Activated CD8-positive, alpha-beta T cell treated with anti-CD3 and anti-CD28 coated beads, Interleukin-2, amount 10 ng/mL, durations not matched to agents 7 days and 5 days (primary cell): ENCODE results near the gene BDP1. TPM values are rescaled to one million over a fixed set of nuclear protein-coding genes. Genes with fewer than 3 reads are reported as not detected.
A peak's percentile ranks its signal among the peaks of the same experiment; 100 is the strongest.
"Not testable (repeated sequence)": the region's sequence is repeated elsewhere in the genome, so short reads cannot be mapped to it uniquely, and the experiment has no call there.

Experiments used
- ATAC-seq: fragments of 150-1000 bp; cut with Tn5 transposase; one replicate; pipeline ENCODE4 v1.10.0; 2021; ENCODE audit warnings: moderate library complexity
- CTCF ChIA-PET: fragments of 350-600 bp; sonication (Branson Sonifier 250); formaldehyde crosslinking; loops from one replicate; lab custom pipeline; 2021; ENCODE audit warnings: antibody characterized with exemption; lab: Charles Lee
- POLR2A ChIA-PET: fragments of 350-600 bp; sonication (Branson Sonifier 250); formaldehyde crosslinking; loops from one replicate; lab custom pipeline; 2021; ENCODE audit warnings: antibody characterized with exemption; lab: Charles Lee
- DNase-seq: peaks from one replicate; pipeline ENCODE4 v3.0.0-alpha.2; 2020
- H3K27ac Mint-ChIP-seq: one replicate; pipeline ENCODE4 v1.8.0; 2021; ENCODE audit warnings: mild to moderate bottlenecking, mixed read lengths
- H3K27me3 Mint-ChIP-seq: one replicate; pipeline ENCODE4 v1.8.0; 2021; ENCODE audit warnings: low read depth, mixed read lengths
- H3K36me3 Mint-ChIP-seq: one replicate; pipeline ENCODE4 v1.8.0; 2021; ENCODE audit warnings: low read depth, mixed read lengths
- H3K4me1 Mint-ChIP-seq: one replicate; pipeline ENCODE4 v1.8.0; 2021; ENCODE audit warnings: low read depth, mixed read lengths
- H3K4me3 Mint-ChIP-seq: one replicate; pipeline ENCODE4 v1.8.0; 2021; ENCODE audit warnings: mild to moderate bottlenecking, mixed read lengths
- H3K9me3 Mint-ChIP-seq: one replicate; pipeline ENCODE4 v1.8.0; 2022; ENCODE audit warnings: mixed read lengths; ENCODE audit not compliant: insufficient read depth
- total RNA-seq, 2 experiments: library from RNA; stranded (reverse); gene quantifications; one replicate each; pipeline ENCODE4 v1.2.3, GENCODE V29; 2021

Gene BDP1
- 10 to 100 TPM; 36.6 to 36.8 TPM for total RNA-seq

DNA sequence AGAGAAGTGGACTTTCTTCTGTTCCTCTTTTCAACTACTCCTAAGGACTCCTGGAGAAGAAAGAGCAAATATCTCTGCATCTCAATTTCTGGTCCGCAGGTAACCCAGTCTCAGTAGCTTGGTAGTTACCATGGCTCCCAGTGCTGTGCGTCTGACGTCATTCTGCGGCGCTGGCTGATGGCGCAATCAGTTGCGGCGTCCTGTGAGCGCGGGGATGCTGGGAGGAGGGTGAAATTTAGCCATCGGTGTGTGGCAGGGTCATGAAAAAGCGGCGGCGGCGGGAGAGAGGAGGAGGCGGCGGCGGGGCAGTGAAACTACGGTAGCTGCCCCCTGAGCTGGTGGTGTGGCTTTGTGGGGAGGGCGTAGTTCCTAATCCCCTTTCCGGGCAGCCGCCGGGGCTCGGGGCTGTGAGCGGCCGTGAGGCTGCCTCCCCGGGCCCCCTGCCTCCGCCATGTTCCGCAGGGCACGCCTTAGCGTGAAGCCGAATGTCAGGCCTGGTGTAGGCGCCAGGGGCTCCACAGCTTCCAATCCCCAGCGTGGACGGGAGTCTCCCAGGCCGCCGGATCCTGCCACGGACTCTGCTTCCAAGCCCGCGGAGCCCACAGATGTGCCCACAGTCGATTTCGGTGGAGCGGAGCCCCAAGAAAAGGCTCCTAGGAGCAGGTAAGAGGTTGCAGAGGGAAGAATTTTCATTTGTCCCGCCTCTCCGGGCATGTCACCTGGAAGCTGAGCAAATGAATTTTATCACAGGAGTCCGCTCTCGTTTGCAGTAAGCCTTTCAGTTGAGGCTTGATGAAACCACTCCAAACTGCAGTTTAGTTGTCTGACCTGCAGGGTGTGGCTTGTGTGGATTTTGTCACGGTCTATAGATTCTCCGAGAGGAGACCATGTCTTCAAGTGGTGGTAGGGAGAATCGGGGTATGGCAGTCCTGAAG is at the start of gene BDP1:
Gene BDP1, plus strand, starts transcription at position 225 of the 935 bp plus-strand sequence. Its CDS starts 227 bp downstream, at position 452.
- ATAC-seq, result peak; percentile 91
- CTCF ChIA-PET, result interaction anchor here (0.6 to 1.6 kb wide), 4 partner anchors 20 to 302 kb away, joined by 3 to 6 read pairs (median 4); no protein-coding TSS in a partner anchor
- Mint-ChIP-seq H3K9me3 (no peaks in the 10 kb centered on the region), H3K27ac (peak within 1 kb of the TSS; percentile 97), H3K27me3 (peaks cover 4% of the 10 kb centered on the region), H3K36me3 (peaks cover 21% of the 10 kb centered on the region), H3K4me3 (peak within 1 kb of the TSS; percentile 96), H3K4me1 (peaks cover 23% of the 10 kb centered on the region)
- peak; percentile 98 for DNase-seq
- POLR2A ChIA-PET, result interaction anchor here (0.5 to 0.6 kb wide), 2 partner anchors 8 to 10 kb away, joined by 3 read pairs; no protein-coding TSS in a partner anchor

DNA sequence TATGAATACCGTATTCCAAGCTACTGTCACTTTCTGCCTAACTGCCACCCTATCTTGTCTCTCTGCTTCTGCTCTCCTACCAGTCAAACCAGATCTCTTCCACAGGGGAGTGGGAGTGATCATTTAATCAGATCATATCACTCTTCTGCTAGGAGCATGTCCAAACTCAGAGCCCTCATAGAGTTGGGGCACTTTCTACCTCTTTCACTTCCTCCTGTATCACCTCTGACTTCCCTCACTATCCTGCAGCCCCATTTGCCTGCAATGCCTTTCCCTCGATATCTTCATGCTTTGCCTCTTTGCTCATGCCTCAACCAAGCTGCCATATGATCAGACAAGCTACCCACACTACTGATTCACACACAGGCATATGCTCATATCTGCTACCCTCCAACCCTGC is 45.4 kb upstream of the BDP1 start:
- CTCF ChIA-PET, H3K27ac Mint-ChIP-seq, ATAC-seq, DNase-seq, POLR2A ChIA-PET, H3K4me3 Mint-ChIP-seq, H3K36me3 Mint-ChIP-seq, H3K4me1 Mint-ChIP-seq, H3K9me3 Mint-ChIP-seq: not testable (repeated sequence)
- H3K27me3 Mint-ChIP-seq, result peaks cover 29% of the 10 kb centered on the region

- peaks cover 39% of the 10 kb centered on the region for H3K27me3 Mint-ChIP-seq
- H3K27ac Mint-ChIP-seq, ATAC-seq, CTCF ChIA-PET, H3K36me3 Mint-ChIP-seq, H3K4me1 Mint-ChIP-seq, H3K4me3 Mint-ChIP-seq, DNase-seq, POLR2A ChIA-PET, H3K9me3 Mint-ChIP-seq: not testable (repeated sequence)
These were observed 39.8 kb upstream of the BDP1 start for GRCh38 chr5:71415626-71416025.

DNA sequence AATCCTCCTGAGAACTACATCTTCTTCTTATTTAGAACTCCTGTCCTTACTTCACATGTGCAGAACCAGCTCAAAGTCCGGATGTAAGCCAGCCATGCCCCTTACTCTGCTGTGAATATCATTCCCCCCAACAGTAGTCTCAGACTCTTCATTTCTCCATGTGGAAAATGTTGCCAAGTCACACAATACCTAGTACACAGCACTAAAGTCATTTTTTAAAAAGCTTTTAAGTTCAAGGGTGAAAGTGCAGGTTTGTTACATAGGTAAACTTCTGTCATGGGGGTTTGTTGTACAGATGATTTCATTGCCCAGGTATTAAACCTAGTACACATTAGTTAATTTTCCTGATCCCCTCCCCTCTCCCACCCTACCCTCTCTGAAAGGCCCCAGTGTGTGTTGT is 37.4 kb upstream of the BDP1 start:
- POLR2A ChIA-PET, H3K27ac Mint-ChIP-seq: not testable (repeated sequence)

DNA sequence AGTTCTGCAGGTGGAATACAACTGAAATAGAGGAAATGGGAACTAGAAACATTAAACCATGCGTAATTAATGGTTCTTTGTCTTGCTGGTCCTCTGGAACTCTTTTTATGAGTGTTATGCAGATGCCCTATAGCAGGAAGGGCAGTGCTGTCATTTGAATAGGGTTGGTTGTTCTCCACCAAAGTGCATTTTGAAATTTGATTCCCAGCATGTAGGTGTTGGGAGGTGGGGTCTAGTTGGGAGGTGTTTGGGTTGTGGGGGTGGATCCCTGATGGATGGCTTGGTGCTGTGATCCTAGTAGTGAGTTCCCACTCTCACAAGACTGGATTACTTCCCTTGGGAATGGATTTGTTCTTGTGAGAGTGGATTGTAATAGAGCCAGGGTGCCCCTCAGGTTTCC is 34.2 kb upstream of the BDP1 start:
- CTCF ChIA-PET, POLR2A ChIA-PET, H3K36me3 Mint-ChIP-seq, ATAC-seq, H3K27ac Mint-ChIP-seq, H3K9me3 Mint-ChIP-seq, H3K4me3 Mint-ChIP-seq, H3K4me1 Mint-ChIP-seq, DNase-seq: not testable (repeated sequence)
- peaks cover 26% of the 10 kb centered on the region for H3K27me3 Mint-ChIP-seq

More for the DNA sequence above, 37.4 kb upstream of the BDP1 start:
- H3K27me3 Mint-ChIP-seq, result peaks cover 34% of the 10 kb centered on the region
- H3K36me3 Mint-ChIP-seq, CTCF ChIA-PET, H3K9me3 Mint-ChIP-seq, ATAC-seq, H3K4me3 Mint-ChIP-seq, H3K4me1 Mint-ChIP-seq, DNase-seq: not testable (repeated sequence)

GRCh38 chr5:71423896-71424295 is 31.6 kb upstream of the BDP1 start:
- H3K9me3 Mint-ChIP-seq, ATAC-seq, H3K36me3 Mint-ChIP-seq, CTCF ChIA-PET, H3K27ac Mint-ChIP-seq, POLR2A ChIA-PET, H3K4me3 Mint-ChIP-seq, H3K4me1 Mint-ChIP-seq, DNase-seq: not testable (repeated sequence)
- H3K27me3 Mint-ChIP-seq, result peaks cover 18% of the 10 kb centered on the region

DNA sequence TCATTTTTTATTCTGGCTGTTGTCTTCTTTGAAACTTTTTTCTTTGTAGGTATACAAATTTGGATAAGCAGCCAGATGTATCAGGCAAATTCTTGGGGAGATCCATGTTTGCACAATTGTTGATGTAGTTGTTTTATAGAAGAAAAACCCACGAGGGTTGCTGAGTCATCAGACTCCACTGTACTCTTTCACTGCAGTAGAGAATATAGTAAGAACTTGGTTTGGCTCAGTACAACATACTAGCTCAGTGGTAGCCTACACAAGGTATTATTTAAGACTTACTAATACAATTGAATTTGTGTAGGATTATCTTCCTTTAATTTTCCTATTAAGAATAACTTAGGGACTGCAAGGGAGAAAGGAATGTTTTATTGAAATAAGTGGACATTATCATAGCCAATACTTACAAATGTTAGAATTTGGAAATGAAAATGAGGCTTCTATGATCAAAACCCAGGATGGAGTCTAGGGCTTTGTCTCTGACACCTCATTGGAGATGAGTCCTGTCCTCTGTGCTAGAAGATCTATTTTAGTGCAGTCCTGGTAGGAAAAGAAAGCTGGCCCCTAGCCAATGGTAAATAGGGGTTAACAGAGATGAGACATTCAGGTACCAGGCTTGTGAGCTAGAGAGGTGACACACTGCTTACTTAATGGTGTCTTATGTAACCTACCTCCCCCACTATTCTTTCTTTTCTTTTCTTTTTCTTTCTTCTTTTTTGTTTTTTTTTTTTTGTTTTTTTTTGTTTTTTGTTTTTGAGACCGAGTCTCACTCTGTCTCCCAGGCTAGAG is 28.6 kb upstream of the BDP1 start:
- H3K36me3 Mint-ChIP-seq, H3K4me1 Mint-ChIP-seq, H3K4me3 Mint-ChIP-seq, H3K27ac Mint-ChIP-seq, ATAC-seq, H3K9me3 Mint-ChIP-seq, POLR2A ChIA-PET, DNase-seq, CTCF ChIA-PET: not testable (repeated sequence)
- peaks cover 13% of the 10 kb centered on the region for H3K27me3 Mint-ChIP-seq

DNA sequence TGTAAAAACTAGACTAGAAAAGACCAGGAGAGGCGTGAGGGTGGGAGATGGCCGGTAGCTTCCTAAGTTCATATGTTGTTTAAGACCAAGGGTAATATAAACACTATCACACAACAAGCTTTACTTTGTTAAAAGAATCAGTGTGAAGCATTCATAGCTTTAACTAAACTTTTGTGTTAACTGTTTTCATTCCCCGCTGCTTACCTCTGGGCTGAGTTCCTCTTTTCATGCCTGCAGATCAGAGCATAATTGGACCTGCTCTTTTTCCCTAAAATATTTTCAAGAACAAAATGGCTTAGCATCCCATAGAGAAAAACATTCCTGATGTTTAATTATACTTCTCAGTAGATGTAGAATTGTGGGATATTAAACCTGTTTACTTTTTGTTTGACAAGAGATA is 23.0 kb upstream of the BDP1 start:
- POLR2A ChIA-PET, result not testable (repeated sequence)

DNA sequence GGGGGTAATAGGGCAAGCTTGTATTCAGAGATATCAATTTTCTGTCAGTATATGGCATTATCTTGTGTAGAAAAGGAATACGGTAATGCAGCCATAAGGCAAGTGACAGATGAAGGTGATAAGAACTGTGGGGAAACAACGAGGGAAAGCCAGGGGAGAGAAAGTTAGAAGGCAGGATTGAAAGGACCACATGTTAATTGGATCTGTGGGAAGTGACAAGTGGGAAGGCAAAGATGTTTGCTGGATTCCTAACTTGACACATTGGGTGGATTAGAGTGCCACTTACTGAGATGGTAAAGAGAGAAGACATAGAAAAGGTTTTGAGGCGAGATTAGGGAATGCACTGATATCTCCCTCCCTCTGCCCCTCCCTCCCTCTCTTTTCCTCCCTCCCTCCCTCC is 20.6 kb upstream of the BDP1 start:
- H3K27ac Mint-ChIP-seq, CTCF ChIA-PET: not testable (repeated sequence)

More for the DNA sequence above, 23.0 kb upstream of the BDP1 start:
- DNase-seq, H3K36me3 Mint-ChIP-seq, H3K4me1 Mint-ChIP-seq, H3K9me3 Mint-ChIP-seq, ATAC-seq, H3K27ac Mint-ChIP-seq, H3K4me3 Mint-ChIP-seq, CTCF ChIA-PET: not testable (repeated sequence)
- H3K27me3 Mint-ChIP-seq, result peaks cover 16% of the 10 kb centered on the region

DNA sequence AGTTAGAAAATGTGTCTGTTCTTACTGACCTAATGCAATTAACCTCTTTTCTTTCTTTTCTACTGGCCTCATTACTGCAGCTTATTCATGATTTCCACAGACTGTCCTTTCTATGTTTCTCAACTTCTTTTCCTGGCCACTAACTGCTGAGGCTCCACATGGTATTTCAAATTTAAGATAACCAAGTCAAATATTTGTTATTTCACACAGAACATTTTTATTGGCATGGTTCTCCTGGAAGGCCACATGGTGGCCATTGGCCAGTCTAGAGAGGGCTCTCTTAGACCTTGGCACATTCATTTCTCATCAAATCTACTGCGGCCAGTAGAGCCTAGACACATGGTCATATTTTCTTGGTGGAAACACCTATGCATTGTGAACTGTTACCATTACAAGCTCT is 13.9 kb upstream of the BDP1 start:
- H3K4me1 Mint-ChIP-seq, H3K4me3 Mint-ChIP-seq, H3K9me3 Mint-ChIP-seq, ATAC-seq, H3K27ac Mint-ChIP-seq, CTCF ChIA-PET, POLR2A ChIA-PET, DNase-seq, H3K36me3 Mint-ChIP-seq: not testable (repeated sequence)
- peaks cover 15% of the 10 kb centered on the region for H3K27me3 Mint-ChIP-seq

More for the DNA sequence above, 20.6 kb upstream of the BDP1 start:
- peaks cover 13% of the 10 kb centered on the region for H3K27me3 Mint-ChIP-seq
- H3K4me1 Mint-ChIP-seq, POLR2A ChIA-PET, H3K9me3 Mint-ChIP-seq, H3K36me3 Mint-ChIP-seq, H3K4me3 Mint-ChIP-seq, ATAC-seq, DNase-seq: not testable (repeated sequence)

DNA sequence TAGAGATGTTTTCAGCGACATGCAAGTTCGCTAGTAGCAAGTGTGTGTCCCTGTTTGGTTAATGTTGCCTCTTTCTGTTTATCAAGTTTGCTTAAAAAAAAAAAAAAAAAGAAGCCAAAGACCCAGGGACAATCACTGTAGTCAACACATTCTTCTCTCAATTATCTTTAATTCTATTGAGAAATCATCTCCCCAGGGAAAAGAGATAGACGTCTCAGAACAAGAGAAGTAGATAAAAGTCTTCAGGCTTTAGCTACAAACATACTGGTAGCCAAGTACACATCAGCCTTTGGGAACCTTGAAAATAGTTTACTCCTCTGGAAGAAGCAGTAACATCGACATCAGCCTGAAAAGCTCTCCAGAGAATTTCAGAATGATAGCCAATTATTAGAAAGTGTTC is 11.6 kb upstream of the BDP1 start:
- H3K4me1 Mint-ChIP-seq, DNase-seq, H3K9me3 Mint-ChIP-seq, ATAC-seq, H3K4me3 Mint-ChIP-seq, CTCF ChIA-PET, POLR2A ChIA-PET, H3K27ac Mint-ChIP-seq, H3K36me3 Mint-ChIP-seq: not testable (repeated sequence)
- H3K27me3 Mint-ChIP-seq, result peaks cover 19% of the 10 kb centered on the region

DNA sequence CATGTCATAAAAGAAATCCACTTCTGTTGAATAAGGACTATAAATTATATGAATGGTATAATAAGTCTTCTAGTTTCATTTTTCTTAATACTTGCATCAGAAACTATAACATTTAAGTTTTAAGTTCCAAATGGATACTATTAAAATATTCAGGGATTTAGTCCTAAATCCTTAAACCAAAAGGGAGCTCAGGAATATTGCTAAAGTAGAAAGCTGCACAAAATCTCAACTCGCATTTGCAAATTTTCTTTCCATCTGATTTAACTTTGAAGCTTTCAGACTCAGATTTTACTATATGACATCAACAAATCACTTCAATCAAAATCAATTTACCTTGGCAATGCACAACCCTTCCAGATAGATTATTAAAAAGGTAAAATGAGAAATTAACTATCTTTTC is 10.4 kb upstream of the BDP1 start:
- DNase-seq, H3K4me1 Mint-ChIP-seq, H3K9me3 Mint-ChIP-seq, CTCF ChIA-PET, H3K4me3 Mint-ChIP-seq, ATAC-seq, H3K27ac Mint-ChIP-seq, H3K36me3 Mint-ChIP-seq, POLR2A ChIA-PET: not testable (repeated sequence)
- peaks cover 19% of the 10 kb centered on the region for H3K27me3 Mint-ChIP-seq
